Subcutaneous adipose tissue (tissue), 4 donors: ENCODE results near the gene C1QTNF5. TPM values are rescaled to one million over a fixed set of nuclear protein-coding genes. Genes with fewer than 3 reads are reported as not detected.

Source experiments
- CTCF ChIP-seq: fragments of 450-650 bp; IDR thresholded peaks from one replicate; pipeline ENCODE4 v1.5.1; 2016; ENCODE audit warnings: low read depth, mild to moderate bottlenecking, control low read depth, antibody characterized with exemption, moderate library complexity
- total RNA-seq, 4 donors: library from RNA; depleted of rRNA; stranded (reverse); fragments of >200 nt; gene quantifications; one replicate each; pipeline ENCODE4 v1.1.0, GENCODE V29; 2016

Gene C1QTNF5
- total RNA-seq, 4 donors from 2014 or later: 10.6 to 41.2 (median 29.8) TPM

DNA sequence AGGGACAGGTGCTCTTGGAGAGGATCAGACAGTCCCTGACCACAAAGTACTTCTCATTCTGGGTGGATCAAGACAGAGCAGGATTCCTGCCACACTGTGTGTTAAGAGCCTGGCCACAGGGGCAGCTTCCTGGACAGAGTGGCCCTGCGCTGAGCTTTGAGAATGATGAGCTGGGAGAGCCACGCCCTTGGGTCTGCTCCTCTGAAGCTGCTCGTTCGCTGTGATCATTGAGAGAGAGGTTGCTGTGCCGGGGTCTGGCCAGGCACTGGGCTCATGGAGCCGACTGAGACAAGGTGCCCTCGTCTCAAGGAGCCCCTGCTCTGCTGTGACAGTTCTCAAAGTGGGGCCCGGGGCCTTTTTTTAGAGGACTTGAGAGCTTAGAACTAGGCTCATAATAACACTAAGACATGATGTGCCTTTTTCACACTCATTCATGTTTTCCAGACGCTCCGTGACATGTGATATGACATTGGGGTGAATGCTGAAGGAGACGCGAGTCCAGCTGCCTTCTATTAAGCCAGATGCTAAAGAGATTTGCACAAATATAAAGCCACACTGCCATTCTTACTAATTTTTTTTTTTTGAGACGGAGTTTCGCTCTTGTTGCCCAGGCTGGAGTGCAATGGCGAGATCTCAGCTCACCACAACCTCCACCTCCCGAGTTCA, 7.4 kb upstream of the C1QTNF5 start:
- no peak for TF ChIP-seq CTCF

GRCh38 chr11:119347242-119347641, 6.6 kb upstream of the C1QTNF5 start:
- no peak for TF ChIP-seq CTCF

GRCh38 chr11:119346605-119347004, 5.9 kb upstream of the C1QTNF5 start, which contains the start of gene MFRP:
Gene MFRP, minus strand, starts transcription at chr11:119346705. Its CDS starts 192 bp downstream, at chr11:119346513.
- no peak for TF ChIP-seq CTCF

GRCh38 chr11:119345685-119346084, 5.0 kb upstream of the C1QTNF5 start:
- TF ChIP-seq CTCF: no peak

DNA sequence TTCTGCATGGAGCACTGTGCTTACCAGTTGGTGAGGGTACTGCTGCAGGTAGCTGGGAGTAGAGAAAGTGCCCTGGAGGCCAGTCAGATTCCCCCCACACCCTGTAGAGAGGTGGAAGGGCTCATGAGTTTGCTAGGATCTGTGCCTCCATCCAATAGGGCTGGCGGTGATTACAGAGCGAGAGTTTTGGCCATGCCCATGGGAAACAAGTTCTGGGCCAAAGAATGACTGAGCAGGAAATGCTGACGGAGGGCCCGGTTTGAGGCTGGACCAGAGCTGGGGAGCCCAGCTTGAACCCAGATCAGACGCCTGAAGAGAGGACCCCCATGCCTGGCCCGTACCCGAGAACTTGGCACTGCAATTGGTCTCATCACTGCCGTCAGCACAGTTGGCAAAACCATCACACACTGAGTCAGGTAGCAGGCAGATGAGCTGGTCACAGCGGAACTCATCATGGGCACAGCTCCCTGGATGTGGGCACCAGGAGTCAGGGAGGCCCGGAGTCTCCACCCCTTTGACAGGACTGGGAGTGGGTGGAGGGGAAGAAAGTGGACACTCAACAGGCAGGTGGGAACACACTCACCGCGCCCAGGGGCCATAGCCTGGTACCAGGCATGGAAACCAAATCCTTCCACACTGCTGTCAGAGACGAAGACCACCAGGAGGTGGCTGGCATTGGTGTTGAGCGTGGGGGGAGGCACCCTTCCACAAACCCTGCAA, 3.8 kb upstream of the C1QTNF5 start:
- no peak for TF ChIP-seq CTCF

DNA sequence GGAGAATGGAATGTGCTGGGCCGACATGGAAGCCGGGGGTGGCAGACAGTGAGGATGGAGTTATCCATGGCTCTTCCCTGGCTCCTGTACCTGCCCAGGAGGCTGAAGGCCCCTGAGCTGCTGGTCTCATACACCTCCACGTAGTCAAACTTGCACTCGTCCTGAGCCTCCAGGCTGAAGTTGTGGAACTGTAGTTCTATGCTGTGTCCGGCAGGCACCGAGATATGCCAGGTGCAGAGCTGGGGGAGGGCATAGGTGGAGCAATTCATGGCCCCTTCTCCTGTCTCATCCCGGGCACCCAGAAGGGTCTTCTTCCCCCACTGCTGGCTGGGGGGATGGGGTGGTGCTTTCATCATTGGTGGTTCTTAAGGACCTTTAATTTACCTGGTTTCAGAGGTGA, 3.0 kb upstream of the C1QTNF5 start:
- no peak for TF ChIP-seq CTCF

DNA sequence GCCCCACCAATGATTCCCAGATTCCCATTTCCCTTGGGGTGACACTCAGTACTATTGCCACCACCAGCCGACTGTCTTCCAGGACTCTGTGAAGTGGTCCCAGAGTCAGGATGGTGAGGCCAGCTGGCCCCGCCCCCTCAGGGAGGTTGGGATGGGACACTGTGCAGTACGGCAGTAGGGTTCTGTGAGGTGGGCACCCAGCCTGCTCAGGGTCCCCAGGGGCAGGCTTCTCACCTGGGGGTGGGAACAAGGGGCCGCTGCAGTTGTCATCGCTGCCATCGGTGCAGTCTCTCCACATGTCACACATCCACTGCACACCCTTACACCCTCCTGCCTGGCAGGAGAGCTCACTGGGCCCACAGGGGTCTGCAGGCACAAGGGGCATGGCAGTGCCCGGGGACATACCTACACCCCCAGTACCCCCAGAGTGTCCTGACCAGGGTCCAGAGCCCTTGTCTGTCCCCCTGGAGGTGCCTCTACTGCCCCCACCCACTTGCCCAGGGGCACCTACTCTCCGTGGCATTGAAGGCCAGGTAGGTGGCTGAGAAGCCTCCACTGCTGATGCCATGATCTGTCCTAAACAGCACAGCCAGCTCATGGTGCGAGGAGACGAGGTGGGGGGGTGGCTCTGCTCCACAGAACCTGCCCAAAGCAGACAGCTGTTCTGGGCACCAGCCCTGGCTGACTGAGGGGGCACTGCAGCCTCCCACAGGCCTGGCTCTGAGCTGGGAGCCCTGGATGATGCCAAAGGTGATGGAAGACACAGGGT, 1.9 kb upstream of the C1QTNF5 start:
- TF ChIP-seq CTCF: no peak
